ENCODE results near the gene TCF7L2. TPM values are rescaled to one million over a fixed set of nuclear protein-coding genes. Genes with fewer than 3 reads are reported as not detected.

The TCF7L2 gene
- total RNA-seq, 1 experiment from 2014 or later = 3.0 TPM

- no peak for DNase-seq (ENCODE audit: low spot score)
These were observed 3.4 kb upstream of the TCF7L2 start for GRCh38 chr10:112946649-112947048.

DNA sequence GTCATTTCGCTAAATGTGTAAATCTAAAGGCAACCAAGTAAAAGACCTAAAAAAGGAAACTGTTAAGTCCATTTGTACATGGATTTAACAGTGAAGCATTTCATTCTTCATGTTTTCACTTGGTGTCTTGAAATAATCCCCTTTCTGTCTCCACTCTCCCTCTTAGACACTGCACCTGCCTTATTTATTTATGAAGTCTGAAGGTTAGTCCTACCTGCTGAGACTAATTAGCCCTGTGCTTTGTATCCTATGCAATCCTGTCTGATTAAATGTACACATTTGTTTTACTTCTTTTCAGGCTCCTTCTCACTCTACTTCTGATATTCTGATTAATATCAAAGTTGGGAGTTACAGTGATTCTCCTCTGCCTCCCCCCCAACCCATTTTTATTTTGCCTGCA is 1.9 kb upstream of the TCF7L2 start:
- DNase-seq (ENCODE audit: low spot score) = no peak

GRCh38 chr10:112949143-112949823 is 764 bp upstream of the TCF7L2 start:
- peak; percentile 47 for DNase-seq (ENCODE audit: low spot score)

- peak; percentile 45 for DNase-seq (ENCODE audit: low spot score)
These were observed 789 bp downstream of the TCF7L2 start for GRCh38 chr10:112950714-112951358.

GRCh38 chr10:112951359-112952281 is 1.6 kb downstream of the TCF7L2 start:
- DNase-seq (ENCODE audit: low spot score) = peak; percentile 77

- no peak for DNase-seq (ENCODE audit: low spot score)
These were observed 2.5 kb downstream of the TCF7L2 start for GRCh38 chr10:112952282-112953173.

DNA sequence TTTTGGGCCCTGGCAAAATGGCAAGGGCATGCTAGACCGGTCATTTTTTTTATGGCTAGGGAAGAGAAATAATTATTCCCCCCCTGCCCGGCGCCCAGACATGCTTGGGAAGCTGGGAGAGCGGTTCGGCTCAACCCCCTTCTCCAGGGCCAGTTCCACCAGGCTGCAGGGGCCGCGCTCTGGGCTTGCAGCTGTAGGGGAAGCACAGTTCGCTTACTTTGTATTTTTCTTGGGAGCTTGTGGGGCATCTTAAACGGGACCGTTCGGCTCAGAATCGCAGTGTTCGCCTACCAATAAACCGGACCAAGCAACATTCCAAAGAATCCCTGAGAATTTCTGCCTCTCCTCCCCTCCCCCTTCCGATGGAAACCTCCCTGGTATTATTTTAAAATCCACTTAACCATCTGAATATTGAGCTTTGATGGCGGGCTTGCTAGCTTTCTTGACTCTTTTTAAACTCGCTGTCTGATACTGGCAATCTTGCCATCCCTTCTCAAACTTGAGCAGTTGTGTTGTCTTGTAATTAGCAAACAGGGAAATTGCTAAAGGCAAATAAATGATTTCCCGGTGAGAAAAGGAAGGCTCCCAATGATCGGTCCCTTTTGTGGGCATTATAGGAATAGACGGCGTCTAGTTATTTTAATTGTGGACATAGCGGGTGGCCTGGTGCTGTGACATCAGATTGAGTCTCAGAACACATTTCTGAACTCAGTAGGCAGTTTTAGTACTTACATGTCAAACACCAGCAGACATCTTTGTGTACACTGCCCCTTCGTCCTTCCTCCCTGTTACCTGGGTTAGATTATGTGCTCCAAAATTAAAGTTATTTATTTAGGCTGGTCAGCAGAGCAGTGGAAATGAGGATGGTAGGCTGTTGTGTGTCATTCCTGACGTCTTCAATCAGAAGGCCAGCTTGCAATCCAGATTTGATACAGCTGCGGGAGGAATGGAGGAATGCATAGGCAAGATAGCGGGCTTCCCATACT is 3.4 kb downstream of the TCF7L2 start:
- peak; percentile 48 for DNase-seq (ENCODE audit: low spot score)

DNA sequence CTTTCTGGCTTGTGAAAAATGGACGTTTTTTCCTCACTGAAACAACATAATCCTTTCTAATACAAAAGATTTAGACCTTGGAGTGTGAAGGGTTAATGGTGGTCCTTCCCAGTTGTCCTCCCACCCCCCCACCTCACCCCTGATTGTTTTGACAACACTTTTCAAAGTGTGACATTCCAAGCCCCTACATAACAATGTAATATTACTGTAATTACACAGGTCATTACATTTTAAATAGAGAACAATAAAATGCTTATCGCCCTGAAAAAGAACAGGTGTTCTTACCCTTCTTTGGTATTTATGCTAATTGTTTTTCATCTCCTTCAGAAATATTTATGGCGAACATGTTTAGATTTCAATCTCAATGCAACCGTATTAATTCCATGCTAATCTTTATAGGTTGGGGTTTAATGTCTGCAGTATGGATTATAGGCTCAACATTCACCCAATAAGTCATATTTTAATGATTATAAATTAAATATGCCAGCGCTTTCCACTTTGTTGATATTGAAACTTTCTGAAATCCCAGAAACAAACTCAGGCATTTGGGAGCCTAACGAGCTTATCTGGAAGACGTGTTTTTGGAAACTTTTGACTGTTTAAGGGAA is 5.0 kb downstream of the TCF7L2 start:
- DNase-seq (ENCODE audit: low spot score) = no peak

DNA sequence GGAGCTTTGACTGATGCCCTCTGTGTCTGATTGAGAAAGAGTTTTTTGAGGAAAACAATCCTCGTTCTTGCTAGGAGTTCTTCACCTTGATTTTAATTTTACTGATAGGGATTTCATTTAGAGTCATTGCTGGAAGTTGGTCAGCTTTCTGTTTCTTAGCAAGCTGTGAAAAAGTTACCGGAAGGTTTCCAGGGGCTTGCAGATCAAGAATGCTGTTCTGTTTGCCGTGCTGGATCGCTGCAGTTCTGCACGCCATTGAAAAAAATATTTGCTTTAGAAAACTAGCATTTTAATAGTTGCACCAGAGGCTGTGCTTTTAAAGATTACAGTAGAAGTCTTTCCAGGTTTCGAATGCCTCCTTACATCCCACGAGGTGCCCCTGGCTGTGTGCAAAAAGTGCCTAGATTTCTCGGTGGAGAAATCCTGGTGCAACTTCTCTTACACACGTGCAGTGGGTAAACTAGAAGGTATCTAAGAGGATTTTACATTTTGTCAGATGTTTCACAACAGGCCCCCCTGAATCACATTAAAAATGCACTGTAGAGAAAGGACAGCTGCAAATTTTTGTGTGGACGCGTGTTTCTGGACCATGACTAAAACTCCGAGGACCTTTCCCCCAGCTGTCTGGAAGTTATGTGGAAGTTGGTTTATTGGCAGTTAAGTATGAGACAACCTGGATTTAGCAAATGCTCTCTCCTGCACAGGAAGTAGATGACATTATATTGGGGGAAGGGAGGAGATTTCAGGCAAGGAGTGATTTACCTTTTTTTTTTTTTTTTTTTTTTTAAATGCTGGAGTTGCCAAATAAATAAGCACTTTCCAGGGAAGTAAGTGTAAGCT is 5.8 kb downstream of the TCF7L2 start:
- peak; percentile 87 for DNase-seq (ENCODE audit: low spot score)

- DNase-seq (ENCODE audit: low spot score) = peak; percentile 78
These were observed 6.7 kb downstream of the TCF7L2 start for GRCh38 chr10:112956631-112957350.

- DNase-seq (ENCODE audit: low spot score) = peak; percentile 72
These were observed 7.6 kb downstream of the TCF7L2 start for GRCh38 chr10:112957640-112958092.

GRCh38 chr10:112958275-112958995 is 8.4 kb downstream of the TCF7L2 start:
- peak; percentile 87 for DNase-seq (ENCODE audit: low spot score)

DNA sequence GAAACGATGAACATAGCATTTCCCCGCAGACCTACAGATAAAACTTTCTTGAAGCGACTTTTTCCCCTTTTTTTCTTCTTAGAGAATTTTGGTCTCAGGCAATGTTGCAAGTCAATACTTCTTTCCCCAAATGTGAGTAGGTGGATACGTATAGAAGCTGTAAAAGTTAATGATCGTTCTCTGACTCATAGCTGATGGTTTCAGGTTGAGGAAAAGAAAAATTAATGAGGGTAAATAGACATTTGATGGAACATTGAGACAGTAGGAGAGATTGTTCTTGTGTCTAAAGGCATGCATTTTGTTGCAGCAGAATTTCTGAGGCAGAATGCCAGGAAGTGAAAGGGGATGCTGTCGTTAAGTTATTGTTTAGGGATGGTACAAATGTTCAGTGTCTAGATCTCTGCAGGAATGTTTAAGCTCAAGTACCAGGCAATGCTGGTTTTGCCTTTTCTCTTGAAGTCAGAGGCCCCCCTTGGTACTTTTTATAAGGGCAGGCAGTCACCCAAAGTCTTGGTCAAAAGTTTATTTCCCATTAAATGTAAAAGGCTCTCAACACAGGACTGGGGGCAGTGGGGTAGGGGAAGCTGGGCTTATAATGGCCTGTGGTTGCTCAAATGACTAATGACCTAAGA is 9.3 kb downstream of the TCF7L2 start:
- peak; percentile 50 for DNase-seq (ENCODE audit: low spot score)

GRCh38 chr10:112960151-112960681 is 10.2 kb downstream of the TCF7L2 start:
- DNase-seq (ENCODE audit: low spot score) = peak; percentile 64

GRCh38 chr10:112961609-112962008 is 11.6 kb downstream of the TCF7L2 start:
- DNase-seq (ENCODE audit: low spot score) = no peak

DNA sequence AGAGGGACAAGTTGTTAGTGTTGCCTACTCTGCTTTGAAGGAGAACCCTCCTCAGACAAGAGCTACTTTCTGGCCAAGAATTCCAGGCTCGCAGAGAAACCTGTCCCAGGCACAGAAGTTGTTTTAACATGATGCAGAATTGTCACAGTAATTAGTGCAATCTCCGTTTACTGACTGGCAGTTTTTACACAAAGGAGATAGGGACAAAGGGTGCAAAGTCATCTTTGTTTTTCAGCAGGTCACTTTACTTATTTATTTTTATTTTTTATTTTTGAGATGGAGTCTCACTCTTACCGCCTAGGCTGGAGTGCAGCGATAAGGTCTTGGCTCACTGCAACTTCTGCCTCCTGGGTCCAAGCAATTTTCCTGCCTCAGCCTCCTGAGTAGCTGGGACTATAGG is 12.3 kb downstream of the TCF7L2 start:
- no peak for DNase-seq (ENCODE audit: low spot score)

DNA sequence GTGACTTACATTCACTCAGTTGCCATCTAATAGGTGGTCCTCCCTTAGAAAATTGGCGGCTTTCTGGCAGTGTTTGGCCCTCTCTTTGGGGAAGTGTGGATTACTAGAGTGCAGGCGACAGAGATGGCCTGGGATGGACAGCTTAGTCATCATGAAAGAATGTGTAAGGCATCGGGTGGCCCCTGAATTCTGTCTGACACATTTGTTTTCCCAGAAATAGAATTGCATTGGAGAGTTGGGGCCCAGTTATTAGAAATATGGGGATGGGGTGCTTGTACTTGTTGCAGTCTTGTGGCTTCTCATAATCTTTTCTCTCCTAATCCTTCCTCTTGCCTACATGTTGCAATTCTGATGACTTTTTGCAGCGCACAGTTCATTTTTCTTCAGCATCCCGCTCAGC is 13.8 kb downstream of the TCF7L2 start:
- DNase-seq (ENCODE audit: low spot score) = peak; percentile 72
